ENCODE measurements around the gene SEPTIN5. TPM values are rescaled to one million over a fixed set of nuclear protein-coding genes. Genes with fewer than 3 reads are reported as not detected.
A peak's percentile ranks its signal among the peaks of the same experiment; 100 is the strongest.

The SEPTIN5 gene
- total RNA-seq, 1 experiment from 2014 or later = 46.2 TPM

- no peak for DNase-seq (ENCODE audit: low read depth)
- in situ Hi-C loops (cut with HindIII; ENCODE audit: low pct_unique_long_range_greater_than_20kb, low sequenced_read_pairs) = no loop called here
Observed at GRCh38 chr22:19700790-19701419, 13.4 kb upstream of the SEPTIN5 start.

GRCh38 chr22:19701420-19702145 lies 12.7 kb upstream of the SEPTIN5 start:
- in situ Hi-C loops (cut with HindIII; ENCODE audit: low pct_unique_long_range_greater_than_20kb, low sequenced_read_pairs) = no loop called here

GRCh38 chr22:19703869-19704268 lies 10.4 kb upstream of the SEPTIN5 start:
- in situ Hi-C loops (cut with HindIII; ENCODE audit: low pct_unique_long_range_greater_than_20kb, low sequenced_read_pairs) = no loop called here

More at GRCh38 chr22:19701420-19702145, 12.7 kb upstream of the SEPTIN5 start:
- no peak for DNase-seq (ENCODE audit: low read depth)

GRCh38 chr22:19704355-19705015 lies 9.8 kb upstream of the SEPTIN5 start:
- DNase-seq (ENCODE audit: low read depth) = no peak
- in situ Hi-C loops (cut with HindIII; ENCODE audit: low pct_unique_long_range_greater_than_20kb, low sequenced_read_pairs) = no loop called here

More at GRCh38 chr22:19703869-19704268, 10.4 kb upstream of the SEPTIN5 start:
- no peak for DNase-seq (ENCODE audit: low read depth)

GRCh38 chr22:19705181-19705934 lies 8.9 kb upstream of the SEPTIN5 start:
- in situ Hi-C loops (cut with HindIII; ENCODE audit: low pct_unique_long_range_greater_than_20kb, low sequenced_read_pairs) = no loop called here
- no peak for DNase-seq (ENCODE audit: low read depth)

- in situ Hi-C loops (cut with HindIII; ENCODE audit: low pct_unique_long_range_greater_than_20kb, low sequenced_read_pairs) = no loop called here
- no peak for DNase-seq (ENCODE audit: low read depth)
Observed at GRCh38 chr22:19706661-19707151, 7.6 kb upstream of the SEPTIN5 start.

GRCh38 chr22:19707347-19708290 lies 6.7 kb upstream of the SEPTIN5 start:
- DNase-seq (ENCODE audit: low read depth) = no peak
- in situ Hi-C loops (cut with HindIII; ENCODE audit: low pct_unique_long_range_greater_than_20kb, low sequenced_read_pairs) = no loop called here

GRCh38 chr22:19708321-19709011 lies 5.8 kb upstream of the SEPTIN5 start:
- in situ Hi-C loops (cut with HindIII; ENCODE audit: low pct_unique_long_range_greater_than_20kb, low sequenced_read_pairs) = no loop called here
- no peak for DNase-seq (ENCODE audit: low read depth)

- in situ Hi-C loops (cut with HindIII; ENCODE audit: low pct_unique_long_range_greater_than_20kb, low sequenced_read_pairs) = no loop called here
- DNase-seq (ENCODE audit: low read depth) = no peak
Observed at GRCh38 chr22:19709063-19709769, 5.1 kb upstream of the SEPTIN5 start.

GRCh38 chr22:19710020-19710768 lies 4.1 kb upstream of the SEPTIN5 start:
- DNase-seq (ENCODE audit: low read depth) = no peak
- in situ Hi-C loops (cut with HindIII; ENCODE audit: low pct_unique_long_range_greater_than_20kb, low sequenced_read_pairs) = no loop called here

- in situ Hi-C loops (cut with HindIII; ENCODE audit: low pct_unique_long_range_greater_than_20kb, low sequenced_read_pairs) = no loop called here
- no peak for DNase-seq (ENCODE audit: low read depth)
Observed at GRCh38 chr22:19710769-19711106, 3.6 kb upstream of the SEPTIN5 start.

- no peak for DNase-seq (ENCODE audit: low read depth)
- in situ Hi-C loops (cut with HindIII; ENCODE audit: low pct_unique_long_range_greater_than_20kb, low sequenced_read_pairs) = no loop called here
Observed at GRCh38 chr22:19713245-19713644, 1.1 kb upstream of the SEPTIN5 start.

GRCh38 chr22:19713650-19714311 lies 522 bp upstream of the SEPTIN5 start:
- in situ Hi-C loops (cut with HindIII; ENCODE audit: low pct_unique_long_range_greater_than_20kb, low sequenced_read_pairs) = no loop called here
- peak; percentile 39 for DNase-seq (ENCODE audit: low read depth)

- in situ Hi-C loops (cut with HindIII; ENCODE audit: low pct_unique_long_range_greater_than_20kb, low sequenced_read_pairs) = no loop called here
Observed at GRCh38 chr22:19715188-19715930, 1.1 kb downstream of the SEPTIN5 start.

More at GRCh38 chr22:19715188-19715930, 1.1 kb downstream of the SEPTIN5 start:
- DNase-seq (ENCODE audit: low read depth) = no peak

Measured in Caki2 (cell line).